Measurements from ENCODE around the gene TMEM184B. TPM values are rescaled to one million over a fixed set of nuclear protein-coding genes. Genes with fewer than 3 reads are reported as not detected.
A peak's percentile ranks its signal among the peaks of the same experiment; 100 is the strongest.

TMEM184B gene
- total RNA-seq, 3 donors from 2014 or later: 35.9 to 63.1 (median 38.2) TPM

GRCh38 chr22:38226853-38227649 lies 45.8 kb downstream of the TMEM184B start:
- intact Hi-C loops (cut with DNase I, micrococcal nuclease): no loop called here
- H3K4me3 ChIP-seq: no peak overlapping the region
- ATAC-seq (no peak), DNase-seq (no peak)
- no peaks in the 10 kb centered on the region for H3K36me3 ChIP-seq (ENCODE audit: low read depth)
- peaks cover 30% of the 10 kb centered on the region for H3K4me1 ChIP-seq (ENCODE audit: low read depth)
- no peak for TF ChIP-seq CTCF (IDR thresholded peaks at IDR 0.05)
- no peaks in the 10 kb centered on the region for H3K9me3 ChIP-seq

- H3K4me1 ChIP-seq (ENCODE audit: low read depth): peaks cover 22% of the 10 kb centered on the region
- no peaks in the 10 kb centered on the region for H3K36me3 ChIP-seq (ENCODE audit: low read depth)
- H3K4me3 ChIP-seq: no peak overlapping the region
- TF ChIP-seq CTCF (IDR thresholded peaks at IDR 0.05): no peak
- intact Hi-C loops (cut with DNase I, micrococcal nuclease): no loop called here
- DNase-seq: no peak
- no peaks in the 10 kb centered on the region for H3K9me3 ChIP-seq
- peak; percentile 13 for ATAC-seq
Observed at GRCh38 chr22:38223289-38223960, 49.4 kb downstream of the TMEM184B start.

- intact Hi-C loops (cut with DNase I, micrococcal nuclease): no loop called here
- ATAC-seq: peak; percentile 69
- TF ChIP-seq CTCF (IDR thresholded peaks at IDR 0.05): no peak
- no peaks in the 10 kb centered on the region for H3K36me3 ChIP-seq (ENCODE audit: low read depth)
- DNase-seq: peak; percentile 64 to 74 (median 68)
- no peaks in the 10 kb centered on the region for H3K9me3 ChIP-seq
- peaks cover 21% of the 10 kb centered on the region for H3K4me1 ChIP-seq (ENCODE audit: low read depth)
- H3K4me3 ChIP-seq: no peak overlapping the region
Observed at GRCh38 chr22:38222797-38223119, 50.1 kb downstream of the TMEM184B start.

- Histone ChIP-seq H3K4me1 (ENCODE audit: low read depth) (peaks cover 21% of the 10 kb centered on the region), H3K36me3 (ENCODE audit: low read depth) (no peaks in the 10 kb centered on the region), H3K9me3 (no peaks in the 10 kb centered on the region), H3K4me3 (no peak overlapping the region)
- no peak for TF ChIP-seq CTCF (IDR thresholded peaks at IDR 0.05)
- no peak for DNase-seq
- intact Hi-C loops (cut with DNase I, micrococcal nuclease): no loop called here
- no peak for ATAC-seq
Observed at GRCh38 chr22:38221908-38222796, 50.7 kb downstream of the TMEM184B start.

- Histone ChIP-seq H3K4me3 (no peak overlapping the region), H3K9me3 (no peaks in the 10 kb centered on the region), H3K36me3 (ENCODE audit: low read depth) (no peaks in the 10 kb centered on the region), H3K4me1 (ENCODE audit: low read depth) (peaks cover 21% of the 10 kb centered on the region)
- intact Hi-C loops (cut with DNase I, micrococcal nuclease): no loop called here
- ATAC-seq (no peak), DNase-seq (no peak)
- TF ChIP-seq CTCF (IDR thresholded peaks at IDR 0.05): no peak
Observed at GRCh38 chr22:38221407-38221806, 51.4 kb downstream of the TMEM184B start.

Data from mucosa of descending colon (tissue), 3 donors.